AG04450 (cell line): ENCODE results near the gene ALDH9A1. TPM values are rescaled to one million over a fixed set of nuclear protein-coding genes. Genes with fewer than 3 reads are reported as not detected.

Experiments
- CTCF ChIA-PET: fragments of 300-600, 350-600 bp; formaldehyde crosslinking; extraction: SDS; loops from one replicate; lab custom pipeline; 2022; ENCODE audit warnings: antibody characterized with exemption, inconsistent platforms; lab: Charles Lee
- POLR2A ChIA-PET: fragments of 350-600 bp; formaldehyde crosslinking; extraction: SDS; loops from one replicate; lab custom pipeline; 2021; ENCODE audit warnings: antibody characterized with exemption, inconsistent platforms; lab: Yijun Ruan, JAX
- DNase-seq: peaks from one replicate; pipeline ENCODE4 v3.0.0-alpha.2; 2011; ENCODE audit warnings: low read depth, low spot score
- H3K27ac ChIP-seq: one replicate; pipeline ENCODE4 v1.5.1; 2012; ENCODE audit warnings: low read depth, low read length, control low read depth
- H3K27me3 ChIP-seq: one replicate; pipeline ENCODE4 v1.6.0; 2012; ENCODE audit warnings: low read length; ENCODE audit not compliant: control insufficient read depth, insufficient read depth
- H3K4me3 ChIP-seq: 2 replicates; pipeline ENCODE4 v1.5.1; 2011; ENCODE audit warnings: mild to moderate bottlenecking, low read depth, low read length, control low read depth
- H3K9me3 ChIP-seq: 2 replicates; pipeline ENCODE4 v1.5.1; 2012; ENCODE audit warnings: low read length; ENCODE audit not compliant: control insufficient read depth, insufficient read depth
- polyA plus RNA-seq: library from polyadenylated mRNA; depleted of rRNA; stranded (reverse); fragments of >200 nt; gene quantifications from 2 replicates; pipeline ENCODE4 v1.2.3, GENCODE V29; 2011
- TF ChIP-seq, protein P1 (sequence below): IDR thresholded peaks from 2 replicates; pipeline ENCODE4 v1.5.1; 2011; ENCODE audit warnings: low read depth, low read length, control low read depth, inconsistent platforms

Gene ALDH9A1
- polyA plus RNA-seq, 1 experiment = 149 TPM

DNA sequence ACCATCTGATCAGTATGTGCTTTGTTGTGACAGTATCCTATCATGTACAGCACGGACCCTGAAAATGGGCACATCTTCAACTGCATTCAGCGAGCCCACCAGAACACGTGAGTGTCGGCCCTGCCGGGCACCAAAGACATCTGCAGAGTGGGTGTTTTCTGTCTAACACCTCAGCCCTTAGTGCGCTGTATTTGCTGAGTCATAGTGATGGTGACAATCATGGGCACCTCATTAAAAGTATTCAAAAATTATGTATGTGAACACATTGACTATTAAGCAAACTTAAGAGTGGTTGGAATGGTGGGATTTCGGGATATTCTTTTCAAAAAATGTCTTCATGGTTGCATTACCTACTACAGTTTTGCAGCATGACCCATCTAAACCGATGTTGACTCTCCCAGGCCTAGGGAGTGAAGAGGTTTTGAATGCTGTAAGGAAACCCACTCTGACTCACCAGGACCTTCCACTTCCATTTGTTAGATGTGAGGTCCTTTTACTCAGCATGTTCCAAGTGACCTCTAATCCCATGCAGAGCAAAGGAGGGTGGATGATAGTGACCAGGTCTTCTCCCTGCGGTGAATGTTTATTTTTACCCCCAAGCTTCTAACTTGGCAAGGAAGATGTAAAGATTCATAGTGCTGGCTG, 47.3 kb downstream of the ALDH9A1 start:
- TF ChIP-seq, protein P1, sequence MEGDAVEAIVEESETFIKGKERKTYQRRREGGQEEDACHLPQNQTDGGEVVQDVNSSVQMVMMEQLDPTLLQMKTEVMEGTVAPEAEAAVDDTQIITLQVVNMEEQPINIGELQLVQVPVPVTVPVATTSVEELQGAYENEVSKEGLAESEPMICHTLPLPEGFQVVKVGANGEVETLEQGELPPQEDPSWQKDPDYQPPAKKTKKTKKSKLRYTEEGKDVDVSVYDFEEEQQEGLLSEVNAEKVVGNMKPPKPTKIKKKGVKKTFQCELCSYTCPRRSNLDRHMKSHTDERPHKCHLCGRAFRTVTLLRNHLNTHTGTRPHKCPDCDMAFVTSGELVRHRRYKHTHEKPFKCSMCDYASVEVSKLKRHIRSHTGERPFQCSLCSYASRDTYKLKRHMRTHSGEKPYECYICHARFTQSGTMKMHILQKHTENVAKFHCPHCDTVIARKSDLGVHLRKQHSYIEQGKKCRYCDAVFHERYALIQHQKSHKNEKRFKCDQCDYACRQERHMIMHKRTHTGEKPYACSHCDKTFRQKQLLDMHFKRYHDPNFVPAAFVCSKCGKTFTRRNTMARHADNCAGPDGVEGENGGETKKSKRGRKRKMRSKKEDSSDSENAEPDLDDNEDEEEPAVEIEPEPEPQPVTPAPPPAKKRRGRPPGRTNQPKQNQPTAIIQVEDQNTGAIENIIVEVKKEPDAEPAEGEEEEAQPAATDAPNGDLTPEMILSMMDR = no peak
- Histone ChIP-seq H3K9me3 (no peaks in the 10 kb centered on the region), H3K4me3 (no peak overlapping the region), H3K27ac (no peak overlapping the region), H3K27me3 (no peaks in the 10 kb centered on the region)
- DNase-seq = no peak
- ChIA-PET CTCF (interaction anchor here (1.1 kb wide), 1 partner anchor 273 kb away, joined by 3 read pairs; no protein-coding TSS in a partner anchor), POLR2A (no interaction called here)

DNA sequence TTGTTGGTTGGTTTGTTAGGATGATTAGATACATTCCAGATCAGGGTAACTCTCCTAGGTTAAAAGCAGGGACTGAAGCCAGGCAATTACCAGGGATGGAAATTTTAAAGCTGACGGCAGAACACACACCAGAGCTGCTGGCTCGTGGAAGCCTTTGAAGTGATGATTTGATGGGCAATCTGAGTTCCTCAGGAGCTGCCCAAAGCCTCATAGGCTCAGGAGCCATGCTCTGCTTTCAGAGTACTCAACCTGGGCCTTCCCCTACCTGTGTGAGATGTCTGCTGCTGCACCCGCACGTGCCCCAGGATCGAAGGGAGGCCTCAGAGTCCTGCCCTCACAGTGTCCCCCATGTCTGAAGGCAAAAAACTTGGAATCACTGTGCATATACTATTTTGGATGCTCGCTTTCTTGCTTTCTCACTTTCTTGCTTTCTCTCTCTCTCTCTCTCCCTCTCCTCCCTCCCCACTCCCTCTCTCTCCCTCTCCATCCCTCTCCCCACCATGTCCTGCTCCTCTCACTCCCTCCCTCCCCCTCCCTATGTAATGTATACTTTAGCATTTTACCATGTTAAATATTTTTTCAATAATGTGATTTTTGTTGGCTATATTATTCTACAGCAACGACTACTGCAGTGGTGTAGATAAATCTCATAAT, 49.3 kb downstream of the ALDH9A1 start:
- no peak for DNase-seq
- no peaks in the 10 kb centered on the region for H3K27me3 ChIP-seq
- ChIA-PET POLR2A (no interaction called here), CTCF (no interaction called here)
- H3K27ac ChIP-seq = no peak overlapping the region
- H3K4me3 ChIP-seq = no peak overlapping the region
- TF ChIP-seq, protein P1 = no peak
- no peaks in the 10 kb centered on the region for H3K9me3 ChIP-seq

DNA sequence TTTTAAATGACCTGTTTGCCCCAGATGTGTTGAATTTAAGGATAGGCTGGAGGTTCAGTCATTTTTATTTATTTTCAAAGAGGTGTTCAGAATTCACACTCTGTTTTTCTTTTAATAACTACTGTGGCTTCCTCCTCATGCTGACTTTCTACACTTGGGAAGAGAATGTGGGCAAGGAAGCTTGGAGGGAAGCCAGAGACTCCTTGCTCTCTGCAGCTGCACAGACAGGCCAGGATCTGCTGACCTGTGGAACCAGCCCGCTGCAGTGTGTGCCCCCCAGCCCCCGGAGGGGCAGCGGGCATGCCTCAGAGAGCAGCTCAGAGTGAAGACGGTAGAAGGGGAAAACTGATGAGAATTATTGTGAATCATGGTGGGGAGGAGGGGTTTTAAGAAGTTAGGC, 50.4 kb downstream of the ALDH9A1 start:
- TF ChIP-seq, protein P1 = no peak
- no peak overlapping the region for H3K4me3 ChIP-seq
- no peaks in the 10 kb centered on the region for H3K27me3 ChIP-seq
- no peak for DNase-seq
- H3K27ac ChIP-seq = no peak overlapping the region
- ChIA-PET POLR2A (no interaction called here), CTCF (interaction anchor here (1.1 kb wide), 1 partner anchor 98 kb away, joined by 3 read pairs; no protein-coding TSS in a partner anchor)
- no peaks in the 10 kb centered on the region for H3K9me3 ChIP-seq

DNA sequence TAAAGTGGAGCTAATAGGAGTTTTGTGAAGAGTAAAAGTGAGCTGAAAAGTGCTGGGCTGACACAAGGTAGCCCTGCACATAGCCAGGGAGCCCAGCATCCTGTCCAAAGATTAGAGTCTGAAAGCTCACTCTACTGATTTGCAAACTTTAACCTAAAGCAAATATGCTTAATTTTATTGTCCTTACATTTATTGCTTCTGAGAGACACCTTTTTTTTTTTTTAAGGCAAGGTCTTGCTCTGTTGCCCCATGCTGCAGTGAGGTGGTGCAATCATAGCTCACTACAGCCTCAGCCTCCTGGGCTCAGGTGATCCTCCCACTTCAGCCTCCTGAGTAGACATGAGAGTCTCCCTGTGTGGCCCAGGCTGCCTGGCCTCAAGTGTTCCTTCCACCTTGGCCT, 50.8 kb downstream of the ALDH9A1 start:
- Histone ChIP-seq H3K27me3 (no peaks in the 10 kb centered on the region), H3K9me3 (no peaks in the 10 kb centered on the region), H3K27ac (no peak overlapping the region), H3K4me3 (no peak overlapping the region)
- TF ChIP-seq, protein P1 = no peak
- no peak for DNase-seq
- CTCF ChIA-PET = interaction anchor here (0.6 to 1.1 kb wide), 2 partner anchors 50 to 98 kb away, joined by 3 read pairs; no protein-coding TSS in a partner anchor
- POLR2A ChIA-PET = interaction anchor here (1.7 kb wide), 1 partner anchor 13 kb away, joined by 6 read pairs; no protein-coding TSS in a partner anchor
